SK-N-MC (cell line): ENCODE measurements around the gene CCDC110.

Source experiments
- EZH2 ChIP-seq: fragments of 200-600 bp; sonication (generic); IDR thresholded peaks from one replicate; pipeline ENCODE4 v1.6.1; 2017; ENCODE audit warnings: antibody characterized with exemption
- POLR2AphosphoS5 ChIP-seq: IDR thresholded peaks from 2 replicates; pipeline ENCODE4 v1.6.1; 2012; ENCODE audit warnings: mild to moderate bottlenecking, low read depth, low read length, borderline replicate concordance

GRCh38 chr4:185520119-185520518, 48.6 kb upstream of the CCDC110 start:
- TF ChIP-seq POLR2AphosphoS5, result no peak
- no peak for TF ChIP-seq EZH2
